IPS-NIHi11 (cell line): ENCODE data around the gene HOMEZ.

Experiments
- DNase-seq: peaks from one replicate; pipeline ENCODE4 v3.0.0; 2012; ENCODE audit warnings: mixed read lengths, low spot score

The HOMEZ gene

GRCh38 chr14:23307687-23308644 lies 22.0 kb upstream of the HOMEZ start:
- DNase-seq = no peak

GRCh38 chr14:23307146-23307530 lies 21.2 kb upstream of the HOMEZ start:
- DNase-seq = no peak

GRCh38 chr14:23306412-23307145 lies 20.6 kb upstream of the HOMEZ start, which contains the start of gene BCL2L2:
Gene BCL2L2 (plus strand): TSS chr14:23306833. CDS start chr14:23307768, 935 bp downstream.
- peak; percentile 83 for DNase-seq

GRCh38 chr14:23302290-23303225 lies 16.6 kb upstream of the HOMEZ start, which contains the start of gene PPP1R3E:
Gene PPP1R3E (minus strand): TSS chr14:23302859. CDS start chr14:23302576, 283 bp downstream.
- peak; percentile 31 for DNase-seq

- DNase-seq = no peak
Observed at GRCh38 chr14:23301969-23302289, 16.0 kb upstream of the HOMEZ start.

GRCh38 chr14:23301288-23301968 lies 15.5 kb upstream of the HOMEZ start:
- DNase-seq = peak; percentile 97

- no peak for DNase-seq
Observed at GRCh38 chr14:23300687-23301223, 14.8 kb upstream of the HOMEZ start.

GRCh38 chr14:23299986-23300686 lies 14.2 kb upstream of the HOMEZ start:
- DNase-seq = no peak

- DNase-seq = no peak
Observed at GRCh38 chr14:23299211-23299957, 13.5 kb upstream of the HOMEZ start.

GRCh38 chr14:23297611-23298277 lies 11.8 kb upstream of the HOMEZ start:
- DNase-seq = no peak

- no peak for DNase-seq
Observed at GRCh38 chr14:23297096-23297495, 11.2 kb upstream of the HOMEZ start.

- DNase-seq = no peak
Observed at GRCh38 chr14:23296012-23296777, 10.3 kb upstream of the HOMEZ start.

- DNase-seq = peak; percentile 23
Observed at GRCh38 chr14:23294734-23295561, 9.0 kb upstream of the HOMEZ start.

GRCh38 chr14:23286902-23287479 lies 1.1 kb upstream of the HOMEZ start:
- no peak for DNase-seq

- no peak for DNase-seq
Observed at GRCh38 chr14:23285530-23286019, 357 bp downstream of the HOMEZ start.

GRCh38 chr14:23284654-23285529 lies 1.0 kb downstream of the HOMEZ start:
- no peak for DNase-seq
